GM18511 (cell line): ENCODE results near the gene SNPH.
"Not testable (repeated sequence)": the region's sequence is repeated elsewhere in the genome, so short reads cannot be mapped to it uniquely, and the experiment has no call there.

Source experiments
- ATAC-seq: cut with Tn5 transposase; IDR thresholded peaks from one replicate; pipeline ENCODE4 v1.9.1; 2021; ENCODE audit warnings: mild to moderate bottlenecking, moderate library complexity; ENCODE audit not compliant: unreplicated experiment

The SNPH gene

GRCh38 chr20:1334761-1335160 lies 68.7 kb downstream of the SNPH start:
- no peak for ATAC-seq

GRCh38 chr20:1335961-1336698 lies 70.0 kb downstream of the SNPH start:
- ATAC-seq, result no peak

DNA sequence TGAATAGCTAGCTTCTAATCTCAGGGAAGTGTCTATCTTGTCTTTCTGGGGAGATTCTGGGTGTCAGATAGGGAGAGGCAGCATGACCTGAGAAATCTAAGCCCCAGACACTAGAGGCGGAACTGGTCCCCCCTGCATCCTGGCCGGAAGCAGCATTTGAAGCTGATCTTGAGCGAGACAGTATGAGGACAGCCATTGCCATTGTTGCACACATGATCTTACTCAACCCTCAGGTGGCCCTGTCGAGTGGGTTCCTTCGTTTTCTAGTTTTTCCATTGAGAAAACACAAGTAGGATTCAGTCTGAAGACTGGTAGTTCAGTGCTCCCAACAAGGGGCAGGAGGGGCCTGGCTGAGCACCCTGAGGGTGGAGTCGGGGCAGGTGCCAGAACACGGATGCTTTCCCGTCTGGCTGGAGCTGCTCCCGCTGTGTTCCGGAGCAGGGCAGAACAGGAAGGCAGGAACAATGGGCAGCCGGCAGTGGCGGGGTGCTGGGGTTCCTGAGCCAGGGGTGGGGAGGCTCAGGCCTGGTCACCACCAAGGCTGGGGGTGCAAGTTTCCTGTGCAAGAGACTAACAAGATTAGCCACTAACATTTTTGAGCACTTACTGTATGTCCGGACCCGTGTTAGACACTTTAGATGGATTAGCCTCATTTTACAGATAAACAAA lies 70.7 kb downstream of the SNPH start:
- ATAC-seq, result no peak

DNA sequence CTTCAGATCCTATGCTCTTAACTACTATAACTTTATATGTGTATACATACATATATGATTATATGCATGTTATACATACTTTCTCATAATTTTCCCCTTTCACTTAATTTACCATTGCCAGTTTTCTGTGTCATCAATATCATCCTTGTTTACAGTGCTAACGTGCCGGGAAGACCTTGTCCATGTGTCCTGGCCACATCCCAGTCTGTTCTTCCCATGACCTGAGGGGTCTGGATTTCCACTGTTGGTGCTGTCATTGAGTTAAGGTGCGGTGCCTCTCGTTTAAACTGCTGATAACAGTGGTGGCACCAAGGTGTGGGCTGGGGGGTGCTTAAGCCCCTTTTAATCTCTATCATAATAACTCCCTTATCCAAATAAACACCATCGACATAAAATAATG lies 71.3 kb downstream of the SNPH start:
- ATAC-seq, result no peak

- no peak for ATAC-seq
Measured at GRCh38 chr20:1338096-1338495, 72.0 kb downstream of the SNPH start.

GRCh38 chr20:1338801-1339200 lies 72.7 kb downstream of the SNPH start:
- ATAC-seq, result no peak

DNA sequence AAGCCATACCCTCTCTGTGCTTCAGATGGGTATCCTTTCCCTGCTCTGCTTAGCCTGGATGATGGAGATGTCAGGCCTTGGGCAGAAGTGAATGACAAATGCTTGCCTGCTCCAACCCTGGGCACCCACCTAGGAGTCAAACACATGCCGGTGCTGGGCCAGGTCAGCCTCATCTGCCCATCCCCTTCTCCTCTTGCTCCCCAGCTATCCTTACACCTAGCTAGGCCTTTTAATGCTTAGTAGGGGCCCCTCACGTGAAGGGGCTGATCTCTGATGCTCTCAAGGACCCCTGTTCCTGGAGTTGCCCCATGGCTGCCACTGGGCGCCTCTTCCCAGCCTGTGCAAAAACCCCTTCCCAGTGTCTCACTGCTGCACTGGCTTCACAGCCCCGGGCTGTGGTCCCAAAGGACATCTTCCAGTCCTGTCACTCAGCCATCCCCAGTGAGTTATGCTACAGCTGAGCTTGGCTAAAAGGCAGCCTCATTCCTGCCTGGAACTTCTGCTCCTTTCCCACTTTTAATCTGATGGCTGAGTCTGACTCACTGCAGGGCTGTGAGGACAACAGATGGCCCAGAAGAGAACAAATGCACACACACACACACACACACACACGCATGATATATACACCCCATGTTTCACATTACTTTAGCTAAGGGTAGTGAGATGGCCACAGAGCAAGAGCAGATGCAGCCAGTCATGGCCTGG lies 75.6 kb downstream of the SNPH start:
- no peak for ATAC-seq

GRCh38 chr20:1343446-1344124 lies 77.5 kb downstream of the SNPH start:
- ATAC-seq, result not testable (repeated sequence)

DNA sequence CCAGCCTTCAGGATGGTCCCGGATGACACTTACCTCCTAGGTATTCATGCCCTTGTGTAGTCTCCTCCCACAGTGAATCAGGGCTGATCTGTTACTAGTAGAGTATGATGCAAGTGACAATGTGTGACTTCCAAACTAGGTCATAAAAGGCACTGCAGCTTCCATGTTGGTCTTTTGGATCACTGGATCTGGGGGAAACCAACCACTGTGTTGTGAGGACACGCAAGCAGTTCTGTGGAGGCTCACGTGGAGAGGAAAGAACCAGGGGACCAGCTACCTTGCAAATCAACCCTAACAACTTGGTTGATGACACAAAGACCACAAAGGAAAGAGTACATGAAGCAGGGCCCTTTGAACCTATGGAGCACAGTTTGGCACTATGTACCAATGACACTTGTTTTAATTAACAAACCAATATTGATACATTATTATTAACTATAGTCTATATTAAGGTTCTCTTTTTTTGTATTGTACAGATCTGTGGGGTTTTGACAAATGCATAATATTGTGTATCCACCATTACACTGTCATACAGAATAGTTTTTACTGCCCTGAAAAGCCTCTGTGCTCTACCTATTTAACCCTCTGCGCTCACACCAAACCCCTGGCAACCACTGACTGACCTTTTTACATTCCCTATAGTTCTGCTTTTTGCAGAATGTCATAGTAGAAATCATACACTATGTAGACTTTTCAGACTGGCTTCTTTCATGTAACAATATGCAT lies 79.1 kb downstream of the SNPH start:
- ATAC-seq, result no peak

GRCh38 chr20:1345756-1346093 lies 79.6 kb downstream of the SNPH start:
- ATAC-seq, result no peak

- ATAC-seq, result no peak
Measured at GRCh38 chr20:1346315-1346969, 80.3 kb downstream of the SNPH start.

- ATAC-seq, result no peak
Measured at GRCh38 chr20:1353956-1354355, 87.9 kb downstream of the SNPH start.

DNA sequence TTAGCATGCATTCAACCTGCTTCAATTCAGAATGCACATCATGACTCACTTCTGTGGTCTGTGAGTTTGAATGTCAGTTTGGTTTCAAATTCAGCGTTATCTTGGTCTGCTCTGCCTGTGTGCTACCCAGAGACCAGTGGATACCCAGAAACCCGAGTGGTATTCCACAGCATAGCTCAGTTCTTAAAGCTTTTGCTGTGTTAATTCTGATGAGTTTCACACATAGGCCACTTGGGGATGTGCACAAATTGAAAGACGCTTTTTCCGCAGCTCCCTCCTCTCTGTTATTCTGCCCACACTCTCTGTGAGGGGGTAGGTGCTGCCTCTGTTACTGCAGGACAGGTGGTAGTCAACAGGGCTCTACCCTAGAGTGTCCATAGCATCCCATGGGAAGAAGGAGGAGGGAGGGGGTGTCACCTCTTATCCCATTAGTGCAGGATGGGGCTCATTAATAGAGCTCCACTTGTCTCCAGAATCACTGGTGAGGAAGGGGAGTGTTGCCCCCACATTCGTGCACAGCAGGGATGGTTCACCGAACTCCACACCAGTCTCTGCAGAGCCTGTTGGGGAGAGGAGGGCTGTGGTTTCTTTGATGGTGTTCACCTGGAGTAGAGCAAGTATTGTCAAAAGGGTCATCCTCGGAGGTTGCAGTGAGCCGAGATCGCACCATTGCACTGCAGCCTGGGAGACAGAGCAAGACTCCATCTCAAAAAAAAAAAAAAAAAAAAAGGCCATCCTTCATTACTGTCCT lies 92.0 kb downstream of the SNPH start:
- ATAC-seq, result no peak
